Ammon's horn (tissue), 1 donor: ENCODE data around the gene HOXD11.

Experiments used
- DNase-seq: peaks from one replicate; pipeline ENCODE4 v3.0.0-alpha.2; 2016; ENCODE audit warnings: low spot score

Gene HOXD11

DNA sequence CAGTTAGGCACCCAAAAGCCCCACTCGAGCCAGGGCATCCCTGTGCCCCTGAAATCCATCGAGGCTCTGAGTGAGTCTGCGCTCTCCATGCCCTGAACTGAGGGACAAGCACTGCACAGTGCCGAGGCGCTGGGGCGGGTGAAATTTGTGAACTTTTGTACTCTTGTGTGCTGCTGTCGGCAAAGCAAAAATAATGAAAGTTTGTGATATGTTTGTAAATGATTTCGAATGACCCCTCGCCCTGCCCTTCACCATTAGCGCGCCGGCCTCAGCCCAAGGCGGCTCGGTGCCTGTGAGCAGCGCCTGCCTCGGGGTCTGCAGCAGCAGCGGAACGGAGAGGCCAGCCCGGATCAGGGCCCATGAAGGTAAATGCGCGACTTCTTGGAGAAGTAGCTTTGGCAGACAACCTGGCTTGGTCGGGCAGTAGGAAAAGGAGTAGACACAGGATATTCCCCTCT lies 42.4 kb downstream of the HOXD11 start:
- DNase-seq = no peak

DNA sequence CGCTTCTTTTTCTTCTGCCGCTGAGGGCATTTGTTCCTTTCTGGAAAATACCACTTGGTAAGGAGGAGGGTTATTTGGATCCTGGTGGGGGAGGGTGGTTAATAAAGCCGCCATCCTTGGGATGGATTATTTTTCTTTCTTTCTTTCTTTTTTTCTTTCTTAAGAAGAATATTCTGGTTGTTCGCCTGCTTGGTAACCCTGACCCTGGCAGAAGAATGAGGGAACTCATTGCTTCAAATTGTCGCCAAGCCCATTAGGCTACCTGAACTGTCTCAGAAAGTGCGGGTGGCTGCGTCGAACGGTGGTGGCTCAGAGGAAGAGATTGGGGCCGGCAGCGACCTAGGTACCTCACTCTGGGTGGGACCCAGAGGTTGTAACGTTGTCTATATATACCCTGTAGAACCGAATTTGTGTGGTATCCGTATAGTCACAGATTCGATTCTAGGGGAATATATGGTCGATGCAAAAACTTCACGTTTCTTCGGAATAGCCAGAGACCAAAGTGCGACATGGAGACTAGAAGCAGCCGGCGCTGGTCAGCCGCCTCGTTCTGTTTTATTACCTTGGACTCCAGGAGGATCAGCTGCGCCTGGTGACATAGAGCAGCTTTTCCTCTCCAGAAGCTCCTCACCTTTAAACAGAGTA lies 43.0 kb downstream of the HOXD11 start:
- DNase-seq = no peak

DNA sequence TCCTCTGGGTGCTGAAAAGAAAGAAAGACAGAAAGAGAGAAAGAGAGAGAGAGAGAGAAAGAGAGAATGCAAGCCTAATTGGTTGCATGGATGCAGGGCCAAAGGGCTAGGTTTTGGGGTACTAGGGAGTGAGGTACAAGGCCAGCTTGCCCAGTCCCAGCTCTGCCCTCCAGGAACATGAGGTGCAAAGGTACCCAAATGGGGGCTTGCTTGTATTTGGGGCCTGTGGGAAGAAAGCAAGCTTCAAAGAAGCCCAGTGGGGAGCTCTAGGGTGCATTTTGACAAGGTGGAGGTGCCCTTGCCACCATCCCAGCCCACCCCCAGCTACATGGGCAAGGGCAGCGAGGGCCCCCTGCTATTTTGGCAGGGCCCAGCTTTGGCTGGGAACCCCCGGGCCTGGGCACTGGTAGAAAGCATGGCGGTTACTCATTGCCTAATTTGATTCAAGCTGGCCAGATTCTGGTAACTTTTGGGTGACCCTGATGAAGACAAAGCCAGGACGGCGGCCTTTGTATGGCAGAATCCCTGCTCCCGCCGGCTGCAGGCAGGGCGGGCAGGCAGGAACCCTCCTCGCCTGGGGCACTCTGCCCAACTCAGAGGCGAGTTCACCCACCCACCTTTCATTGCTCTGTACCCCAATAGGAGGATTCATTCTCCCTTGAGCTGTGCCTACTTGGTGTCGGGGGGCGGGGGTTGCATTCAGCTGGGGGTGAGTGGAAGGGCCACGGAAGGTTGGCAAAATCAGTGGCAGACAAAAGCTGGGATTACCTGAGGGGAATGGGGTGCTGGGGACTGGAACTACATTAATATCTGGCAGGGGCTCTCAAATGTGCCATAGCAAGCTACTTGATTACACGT lies 43.7 kb downstream of the HOXD11 start:
- no peak for DNase-seq

DNA sequence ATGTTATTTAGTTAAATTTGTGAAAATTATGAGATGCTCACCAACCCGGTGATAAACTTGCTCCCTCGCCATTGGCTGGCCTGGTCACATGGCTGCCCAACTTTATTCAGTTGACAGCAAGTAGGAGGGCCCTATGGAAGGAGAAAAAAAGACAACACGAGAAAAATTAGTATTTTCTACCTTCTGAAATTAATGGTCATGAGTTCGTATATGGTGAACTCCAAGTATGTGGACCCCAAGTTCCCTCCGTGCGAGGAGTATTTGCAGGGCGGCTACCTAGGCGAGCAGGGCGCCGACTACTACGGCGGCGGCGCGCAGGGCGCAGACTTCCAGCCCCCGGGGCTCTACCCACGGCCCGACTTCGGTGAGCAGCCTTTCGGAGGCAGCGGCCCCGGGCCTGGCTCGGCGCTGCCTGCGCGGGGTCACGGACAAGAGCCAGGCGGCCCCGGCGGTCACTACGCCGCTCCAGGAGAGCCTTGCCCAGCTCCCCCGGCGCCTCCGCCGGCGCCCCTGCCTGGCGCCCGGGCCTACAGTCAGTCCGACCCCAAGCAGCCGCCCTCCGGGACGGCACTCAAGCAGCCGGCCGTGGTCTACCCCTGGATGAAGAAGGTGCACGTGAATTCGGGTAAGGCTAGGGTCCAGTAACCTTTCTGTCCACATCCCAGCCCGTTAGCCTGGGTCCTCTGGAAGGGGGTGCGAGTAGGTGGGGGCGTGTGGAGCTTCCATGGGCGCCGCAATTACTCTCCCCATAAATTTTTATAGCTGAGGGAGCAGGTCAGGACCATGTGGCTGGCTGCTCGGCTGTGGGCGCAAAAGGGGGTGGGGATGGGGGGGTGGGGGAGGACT lies 44.6 kb downstream of the HOXD11 start, which contains the start of gene HOXD4:
HOXD4 (plus strand) TSS at position 109 of the 846 bp plus-strand sequence; CDS start at position 193, 84 bp downstream.
- no peak for DNase-seq

DNA sequence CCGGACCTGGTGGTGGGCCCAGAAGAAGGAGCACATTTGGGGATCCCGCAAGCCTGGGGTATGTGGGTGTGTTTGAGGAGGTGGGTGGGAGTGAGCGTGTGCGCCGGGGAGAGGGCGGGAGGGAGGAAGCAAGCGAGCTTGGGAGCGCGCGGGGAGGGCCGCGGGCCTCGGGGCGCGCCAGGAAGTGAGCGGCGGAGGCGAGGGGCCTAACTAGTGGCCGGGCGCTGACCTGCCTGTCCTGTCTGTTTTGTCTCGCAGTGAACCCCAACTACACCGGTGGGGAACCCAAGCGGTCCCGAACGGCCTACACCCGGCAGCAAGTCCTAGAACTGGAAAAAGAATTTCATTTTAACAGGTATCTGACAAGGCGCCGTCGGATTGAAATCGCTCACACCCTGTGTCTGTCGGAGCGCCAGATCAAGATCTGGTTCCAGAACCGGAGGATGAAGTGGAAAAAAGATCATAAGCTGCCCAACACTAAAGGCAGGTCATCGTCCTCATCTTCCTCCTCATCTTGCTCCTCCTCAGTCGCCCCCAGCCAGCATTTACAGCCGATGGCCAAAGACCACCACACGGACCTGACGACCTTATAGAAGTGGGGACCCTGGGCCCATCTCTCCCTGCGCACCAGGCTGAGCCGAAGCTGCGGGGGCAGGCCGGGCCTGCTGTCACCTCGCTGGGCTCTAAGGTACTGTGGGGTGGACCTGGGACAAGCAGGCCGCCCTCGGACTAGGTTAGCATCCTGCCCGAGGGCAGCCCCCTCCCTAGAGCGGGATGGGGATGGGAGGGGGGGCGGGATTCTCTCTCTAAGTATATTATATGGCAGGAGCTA lies 45.5 kb downstream of the HOXD11 start:
- no peak for DNase-seq

DNA sequence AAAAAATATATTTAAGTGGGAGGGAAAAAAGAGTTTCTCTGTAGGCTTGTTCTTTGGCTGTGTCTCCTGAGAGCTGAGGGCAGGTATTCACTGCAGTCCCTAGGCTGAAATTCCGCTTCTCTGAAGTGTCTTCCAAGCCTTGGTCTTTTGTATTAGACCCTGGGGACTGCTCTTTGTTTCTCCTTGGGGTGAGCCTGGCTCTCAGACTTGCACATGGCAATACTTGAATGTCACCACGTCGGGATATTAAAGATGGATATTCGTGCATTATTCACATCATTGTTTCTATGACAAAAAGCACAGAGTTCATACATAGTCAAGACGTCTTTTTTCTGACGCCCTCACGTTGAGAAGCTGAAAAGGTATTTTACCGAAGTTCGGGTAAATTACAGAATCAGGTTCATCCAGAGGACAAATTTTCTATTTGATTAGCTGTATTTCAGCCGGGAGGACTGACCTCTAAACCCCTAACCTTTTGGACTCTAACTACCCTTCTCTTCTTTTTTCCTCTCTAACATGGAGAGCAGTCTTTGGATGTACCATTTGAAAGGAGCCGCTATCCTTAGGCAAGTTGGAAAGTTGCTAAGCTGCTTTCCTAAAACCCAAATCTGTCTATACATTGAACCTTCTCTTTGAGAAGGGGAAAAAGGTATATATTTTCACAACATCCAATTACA lies 47.6 kb downstream of the HOXD11 start:
- no peak for DNase-seq

DNA sequence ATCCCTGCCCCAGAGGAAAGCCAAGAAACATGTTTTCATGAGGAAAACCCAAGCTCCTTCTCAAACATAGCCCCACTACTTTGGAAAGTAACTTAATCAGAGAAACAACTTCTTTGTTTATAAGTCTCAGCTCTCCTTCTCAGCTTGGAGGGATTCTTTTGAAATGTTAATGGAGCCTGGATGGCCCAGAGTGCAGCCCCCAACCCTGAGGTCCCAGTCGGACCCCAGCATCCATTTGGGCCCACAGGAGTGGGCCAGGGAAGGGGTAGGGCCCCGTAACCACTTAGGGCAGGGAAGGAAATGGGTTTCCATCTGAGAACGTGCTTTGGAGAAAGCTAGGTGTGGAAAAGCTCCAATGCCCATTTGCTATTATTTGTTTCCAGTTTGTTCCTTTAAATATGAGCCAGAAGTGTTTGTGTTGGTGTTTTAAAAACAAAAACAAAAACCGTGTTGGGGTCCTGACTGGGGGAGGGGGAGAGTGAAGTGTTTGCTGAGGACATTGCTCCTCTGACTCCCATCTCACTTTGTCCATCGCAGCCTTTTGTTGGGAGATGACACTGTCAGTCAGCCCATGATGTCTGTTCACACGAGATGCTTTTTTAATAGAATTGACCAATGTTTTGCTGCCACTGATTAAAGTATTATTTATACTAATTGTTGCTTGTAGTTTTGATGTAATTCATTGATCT lies 48.4 kb downstream of the HOXD11 start:
- DNase-seq = no peak

DNA sequence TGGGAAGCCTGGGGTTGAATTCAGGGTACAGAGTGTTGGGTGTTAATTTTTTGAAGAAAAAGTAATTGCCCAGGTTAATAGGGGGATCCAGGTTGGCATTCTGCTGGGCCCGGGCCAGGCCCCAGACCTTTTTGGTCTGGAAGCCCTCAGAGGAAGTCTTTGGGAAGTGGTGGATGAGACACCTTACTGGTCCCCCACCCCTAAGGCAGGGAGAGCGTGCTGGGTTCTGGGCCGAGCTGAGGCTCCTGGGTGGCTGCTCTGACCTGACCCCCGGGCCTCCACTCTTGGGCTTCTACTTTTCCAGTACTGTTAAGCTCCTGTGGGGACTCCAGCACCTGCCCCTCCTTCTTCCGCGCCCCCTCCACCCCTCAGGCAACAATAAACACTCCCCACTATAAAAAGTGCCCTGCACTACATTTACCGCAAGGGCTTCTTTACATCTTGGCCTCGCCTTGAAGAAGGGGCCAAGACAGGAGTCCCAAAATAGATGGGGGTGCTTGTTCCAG lies 49.3 kb downstream of the HOXD11 start:
- DNase-seq = no peak

DNA sequence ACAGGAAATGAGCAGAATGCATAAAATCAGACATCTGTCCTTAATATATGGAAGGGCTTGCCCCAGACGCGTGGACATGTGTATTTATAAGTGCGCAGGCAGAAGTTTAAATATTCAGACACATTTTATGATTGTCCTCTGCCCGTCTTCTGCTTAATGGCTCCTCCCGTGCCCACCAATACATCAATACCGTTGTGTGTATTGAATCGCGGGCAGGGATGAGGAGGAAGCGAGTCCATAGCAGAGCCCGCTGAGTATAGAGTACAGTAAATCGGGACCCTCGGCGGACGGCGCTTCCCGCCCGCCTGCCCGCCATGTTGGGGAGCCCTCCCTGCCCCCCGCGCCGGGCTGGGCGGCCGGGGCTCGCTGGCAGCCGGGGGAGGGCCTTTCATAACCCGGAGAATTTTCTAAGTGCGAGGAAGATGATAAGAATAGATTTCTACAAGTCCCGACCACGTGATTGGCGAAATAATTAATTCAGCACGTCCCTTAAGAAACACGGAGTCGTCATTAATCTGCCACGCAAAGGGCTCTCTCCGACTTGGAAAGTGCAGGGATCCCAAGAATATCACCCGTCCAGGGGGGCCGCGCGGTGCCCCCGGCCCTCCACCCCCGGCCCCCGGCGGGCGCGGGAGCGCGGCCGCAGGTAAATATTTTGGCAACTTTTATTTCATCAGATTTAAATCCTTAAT lies 49.9 kb downstream of the HOXD11 start, which contains the start of gene HOXD3:
HOXD3 (plus strand) TSS at position 501 of the 692 bp plus-strand sequence. CDS start 11,808 bp downstream, outside the sequence.
- DNase-seq = no peak

DNA sequence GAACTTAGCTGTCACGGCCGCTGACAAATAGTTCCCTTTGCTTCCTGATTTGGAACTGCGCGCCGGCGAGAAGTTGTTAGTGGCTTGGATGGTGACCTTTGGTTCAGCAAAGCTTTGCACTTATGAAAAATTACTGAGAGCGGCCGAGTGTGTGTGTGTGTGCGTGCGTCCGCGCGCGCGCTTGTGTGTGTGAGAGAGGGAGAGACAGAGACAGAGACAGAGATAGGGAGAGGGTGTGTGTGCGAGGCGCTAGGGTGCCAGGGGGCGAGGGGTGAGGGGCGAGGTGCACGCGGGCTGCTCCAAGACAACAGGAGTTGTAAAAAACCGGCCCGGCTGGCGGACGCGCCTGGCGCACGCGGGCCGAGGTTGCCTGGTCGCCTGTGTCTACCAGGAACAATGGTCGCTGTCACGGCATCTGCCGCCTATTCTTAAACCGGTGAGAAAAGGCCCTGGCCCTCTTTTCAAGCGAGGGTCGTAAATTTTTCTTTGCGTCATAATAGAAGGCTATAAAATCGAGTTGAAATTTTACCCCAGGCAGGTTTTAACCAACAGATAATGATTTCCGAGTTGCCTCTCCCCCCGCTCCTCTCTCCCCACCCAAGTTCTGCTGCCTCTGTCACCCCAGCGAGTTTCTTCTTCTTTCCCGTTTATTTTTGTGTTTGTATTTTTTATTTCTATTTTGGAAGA lies 50.6 kb downstream of the HOXD11 start:
- DNase-seq = no peak

DNA sequence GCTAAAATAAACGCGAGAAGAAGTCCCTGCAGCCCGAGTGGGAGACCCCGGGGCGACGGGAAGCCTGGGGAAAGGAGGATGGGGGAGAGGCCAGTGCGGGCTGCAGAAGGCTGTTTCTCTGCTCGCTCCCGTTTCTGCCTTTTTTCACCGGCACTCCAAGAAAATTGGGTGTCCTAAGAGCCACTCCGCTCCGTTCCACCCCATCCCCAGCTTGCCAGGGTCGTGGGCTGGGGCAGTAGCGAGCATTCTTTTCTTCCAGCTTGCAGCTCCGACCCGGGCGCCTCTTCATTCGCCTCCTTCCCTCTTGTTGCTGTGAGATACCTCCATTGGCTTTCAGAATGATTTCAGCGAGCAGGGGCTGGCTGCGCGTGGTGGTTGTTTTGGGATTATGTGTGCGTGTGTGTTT lies 51.1 kb downstream of the HOXD11 start:
- DNase-seq = no peak

DNA sequence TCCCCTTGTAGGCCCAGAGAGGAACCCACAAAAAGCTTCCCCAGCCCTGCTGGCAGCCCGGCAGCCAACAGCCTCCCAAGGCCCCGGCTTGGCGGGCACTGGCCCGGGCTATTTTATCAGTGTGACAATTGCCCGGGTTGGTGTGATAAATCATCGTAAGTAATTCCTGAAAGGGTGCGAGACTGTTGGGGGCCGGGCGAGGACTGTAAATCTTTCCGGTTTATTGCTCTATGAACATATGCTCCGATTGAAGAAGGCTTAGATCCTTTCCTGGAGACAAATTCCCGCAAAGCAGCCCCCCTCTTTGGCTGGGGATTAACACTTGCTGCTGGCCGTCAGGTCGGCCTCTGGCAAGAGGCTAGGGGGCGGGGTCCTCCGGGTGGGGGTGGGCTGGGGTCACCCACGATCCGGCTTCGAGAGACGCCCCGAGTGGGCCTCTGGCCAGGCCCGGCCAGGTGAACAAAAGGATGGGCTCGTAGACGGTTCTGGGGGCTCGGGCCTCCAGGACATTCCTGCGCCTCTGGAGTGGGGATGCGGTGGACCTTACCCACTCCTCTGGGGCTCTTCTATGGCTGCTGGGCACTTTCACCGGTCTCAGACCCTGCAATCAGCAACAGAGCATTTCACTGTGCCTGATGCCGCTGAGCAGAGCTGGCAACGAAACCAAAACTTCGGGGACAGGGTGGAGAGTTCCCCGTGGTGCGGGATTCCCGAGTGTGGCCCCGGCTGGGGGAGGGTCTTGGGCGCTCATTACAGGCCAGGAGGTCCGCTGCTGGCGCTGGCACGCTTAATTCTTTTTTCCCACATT lies 52.0 kb downstream of the HOXD11 start:
- DNase-seq = no peak
